Cardiac fibroblast (primary cell): Measurements from ENCODE around the gene RPS4Y1.

ENCODE experiments used
- DNase-seq, 2 donors: peaks; one replicate each; pipeline versions ENCODE4 v3.0.0 to v3.0.0-alpha.2; 2010; ENCODE audit warnings: low read depth in 2 of 2
- H3K4me3 ChIP-seq, 2 donors: replicated peaks in 1 of 2; 1 replicate in 1 of 2; 2 replicates in 1 of 2; pipeline ENCODE4 v1.5.1; 2011; ENCODE audit warnings: low read depth in 2 of 2, low read length in 2 of 2, mild to moderate bottlenecking in 2 of 2, moderate library complexity in 1 of 2
- CTCF ChIP-seq: IDR thresholded peaks from one replicate; pipeline ENCODE4 v1.5.1; 2011; ENCODE audit warnings: low read depth, mild to moderate bottlenecking, low read length, inconsistent platforms

Gene RPS4Y1

GRCh38 chrY:2835230-2835629 lies 6.2 kb upstream of the RPS4Y1 start:
- no peak for DNase-seq
- H3K4me3 ChIP-seq: no peak overlapping the region
- no peak for TF ChIP-seq CTCF

GRCh38 chrY:2837078-2837477 lies 4.3 kb upstream of the RPS4Y1 start:
- H3K4me3 ChIP-seq: no peak overlapping the region
- no peak for DNase-seq
- TF ChIP-seq CTCF: no peak

- TF ChIP-seq CTCF: no peak
- DNase-seq: no peak
- no peak overlapping the region for H3K4me3 ChIP-seq
These were observed 3.5 kb upstream of the RPS4Y1 start for GRCh38 chrY:2837932-2838331.

GRCh38 chrY:2846791-2847190 lies 5.4 kb downstream of the RPS4Y1 start:
- no peak for DNase-seq
- no peak overlapping the region for H3K4me3 ChIP-seq
- no peak for TF ChIP-seq CTCF

- TF ChIP-seq CTCF: no peak
- H3K4me3 ChIP-seq: no peak overlapping the region
- DNase-seq: no peak
These were observed 7.0 kb downstream of the RPS4Y1 start for GRCh38 chrY:2848384-2848783.

- no peak for DNase-seq
- TF ChIP-seq CTCF: no peak
- H3K4me3 ChIP-seq: no peak overlapping the region
These were observed 8.0 kb downstream of the RPS4Y1 start for GRCh38 chrY:2849368-2849767.

- no peak for TF ChIP-seq CTCF
- DNase-seq: no peak
- H3K4me3 ChIP-seq: no peak overlapping the region
These were observed 12.9 kb downstream of the RPS4Y1 start for GRCh38 chrY:2854145-2854774.
